Astrocyte (in vitro differentiated cells and primary cell): ENCODE results near the gene ZBTB46.

Experiments used
- CTCF ChIP-seq: IDR thresholded peaks from 2 replicates; pipeline ENCODE4 v1.5.1; 2011; ENCODE audit warnings: low read depth, mild to moderate bottlenecking, inconsistent platforms, low read length, moderate library complexity; ENCODE audit not compliant: insufficient read depth
- EZH2 ChIP-seq: IDR thresholded peaks from 2 replicates; pipeline ENCODE4 v1.6.1; 2012; ENCODE audit warnings: mild to moderate bottlenecking, low read length, inconsistent platforms; ENCODE audit not compliant: insufficient read depth

GRCh38 chr20:63697357-63697867 is 133.7 kb downstream of the ZBTB46 start:
- TF ChIP-seq CTCF, result no peak
- TF ChIP-seq EZH2, result no peak
